Stimulated activated CD4-positive, alpha-beta T cell treated with anti-CD3 and anti-CD28 coated beads, Interleukin-2, amount 100 ng/mL, for 4 hours (primary cell): ENCODE measurements around the gene LAMC3.

Source experiments
- DNase-seq: peaks from one replicate; pipeline ENCODE4 v3.0.0-alpha.2; 2020; ENCODE audit warnings: low read depth

LAMC3 gene

DNA sequence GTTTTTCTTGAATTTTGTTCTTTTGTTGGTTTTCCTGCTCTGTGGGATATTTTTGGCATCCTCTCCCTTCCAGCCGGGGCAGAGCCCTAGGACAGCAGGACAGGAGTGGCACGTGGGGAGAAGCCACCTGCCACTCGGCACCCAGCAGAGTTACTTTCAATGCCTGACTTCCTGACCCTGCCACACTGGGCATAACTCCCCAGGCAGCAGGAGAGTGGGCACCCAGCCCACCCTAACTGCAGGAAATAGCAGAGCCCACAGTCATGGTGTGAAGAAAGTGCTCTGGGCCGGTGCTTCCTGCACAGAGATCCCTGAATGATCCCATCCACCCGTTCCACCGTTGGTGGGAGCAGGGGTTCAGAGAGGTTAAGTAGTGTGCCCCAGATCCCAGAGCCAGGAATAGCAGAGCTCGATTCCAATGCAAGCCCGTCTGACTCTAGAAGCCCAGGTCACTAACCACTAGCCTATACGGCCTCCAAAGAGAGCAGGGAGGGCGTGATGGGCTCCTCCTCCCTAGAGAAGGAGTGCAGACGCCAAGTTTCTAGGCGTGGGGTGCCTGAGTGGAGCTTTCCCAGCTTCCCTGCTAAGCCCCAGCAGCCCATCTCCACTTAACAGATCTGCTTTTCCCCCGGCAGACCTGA, 108.3 kb downstream of the LAMC3 start:
- DNase-seq: no peak

DNA sequence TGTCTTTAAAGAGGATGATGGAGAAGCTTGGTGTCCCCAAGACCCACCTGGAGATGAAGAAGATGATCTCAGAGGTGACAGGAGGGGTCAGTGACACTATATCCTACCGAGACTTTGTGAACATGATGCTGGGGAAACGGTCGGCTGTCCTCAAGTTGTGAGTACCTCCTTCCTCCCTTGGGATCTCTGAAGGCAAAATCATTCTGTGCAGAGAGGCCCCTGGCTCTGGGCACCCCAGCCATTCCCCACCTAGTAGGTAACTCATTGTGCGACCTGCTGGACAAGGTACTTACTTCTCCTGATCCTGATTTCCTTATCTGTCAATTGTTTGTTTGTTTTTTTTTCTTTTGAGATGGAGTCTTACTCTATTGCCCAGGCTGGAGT, 108.8 kb downstream of the LAMC3 start:
- DNase-seq: no peak

DNA sequence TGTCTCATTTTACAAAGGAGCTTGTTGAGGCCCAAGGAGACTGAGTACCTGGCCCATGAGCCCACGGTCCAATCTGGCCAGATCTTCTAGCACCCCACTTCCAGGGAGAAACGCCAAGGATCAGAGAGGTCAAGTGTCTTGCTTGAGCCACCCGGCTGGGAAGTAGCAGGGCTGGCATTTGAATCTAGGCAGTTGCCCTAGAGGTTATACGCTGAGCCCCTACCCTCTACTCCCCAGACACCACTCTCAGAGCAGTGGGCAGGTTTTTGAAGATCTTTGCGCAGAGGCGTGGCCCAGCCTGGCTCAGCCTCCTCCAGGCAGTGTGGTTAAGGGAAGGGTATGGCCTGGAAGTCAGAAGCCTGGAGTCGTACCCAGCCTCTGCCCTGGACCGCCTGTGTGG, 110.6 kb downstream of the LAMC3 start:
- no peak for DNase-seq

DNA sequence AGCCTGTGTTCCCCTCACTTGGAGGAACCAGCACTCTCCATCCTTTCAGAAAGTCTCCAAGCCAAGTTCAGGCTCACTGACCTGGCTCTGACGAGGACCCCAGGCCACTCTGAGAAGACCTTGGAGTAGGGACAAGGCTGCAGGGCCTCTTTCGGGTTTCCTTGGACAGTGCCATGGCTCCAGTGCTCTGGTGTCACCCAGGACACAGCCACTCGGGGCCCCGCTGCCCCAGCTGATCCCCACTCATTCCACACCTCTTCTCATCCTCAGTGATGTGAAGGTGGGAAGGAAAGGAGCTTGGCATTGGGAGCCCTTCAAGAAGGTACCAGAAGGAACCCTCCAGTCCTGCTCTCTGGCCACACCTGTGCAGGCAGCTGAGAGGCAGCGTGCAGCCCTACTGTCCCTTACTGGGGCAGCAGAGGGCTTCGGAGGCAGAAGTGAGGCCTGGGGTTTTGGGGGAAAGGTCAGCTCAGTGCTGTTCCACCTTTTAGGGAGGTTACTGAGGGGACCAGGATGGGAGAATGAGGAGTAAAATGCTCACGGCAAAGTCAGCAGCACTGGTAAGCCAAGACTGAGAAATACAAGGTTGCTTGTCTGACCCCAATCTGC, 111.8 kb downstream of the LAMC3 start:
- DNase-seq: no peak

DNA sequence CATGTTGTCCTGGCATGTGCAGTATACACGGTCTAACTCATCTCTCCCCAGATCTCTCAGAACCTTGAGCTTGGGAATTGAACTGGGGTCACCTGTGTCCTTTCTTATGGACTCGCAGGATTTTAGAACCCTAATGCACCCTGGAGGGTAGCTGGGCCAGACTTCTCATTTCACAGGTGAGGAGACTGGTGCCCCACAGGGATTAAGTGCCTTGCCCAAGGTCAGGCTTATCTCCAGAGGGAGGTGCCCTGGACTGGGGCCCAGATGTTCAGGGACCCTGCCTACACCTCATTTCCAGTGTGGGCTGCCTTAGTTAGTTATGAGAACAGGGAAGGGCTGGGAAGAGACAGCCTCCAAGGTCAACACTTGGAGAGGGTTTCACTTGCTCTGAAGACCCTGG, 112.4 kb downstream of the LAMC3 start:
- no peak for DNase-seq

DNA sequence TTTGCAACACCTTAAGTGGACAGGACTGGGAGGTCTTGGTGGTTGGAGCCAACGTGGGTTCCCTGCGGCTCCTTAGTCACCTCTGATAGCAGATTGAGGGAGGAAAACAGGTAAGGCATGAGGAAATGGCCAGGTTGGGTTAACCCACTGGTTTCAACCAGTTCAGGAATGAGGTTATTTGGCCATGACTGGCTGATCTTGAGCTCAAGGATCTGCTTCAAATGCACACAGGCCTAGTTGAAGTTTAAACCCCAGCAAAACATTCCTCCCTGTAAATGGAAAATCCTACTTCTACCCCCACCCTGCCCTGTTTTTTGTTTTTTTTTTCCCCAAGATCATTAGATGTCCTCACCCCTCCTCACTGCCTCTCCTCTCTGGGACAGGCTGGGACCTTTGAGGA, 113.2 kb downstream of the LAMC3 start:
- DNase-seq: no peak

DNA sequence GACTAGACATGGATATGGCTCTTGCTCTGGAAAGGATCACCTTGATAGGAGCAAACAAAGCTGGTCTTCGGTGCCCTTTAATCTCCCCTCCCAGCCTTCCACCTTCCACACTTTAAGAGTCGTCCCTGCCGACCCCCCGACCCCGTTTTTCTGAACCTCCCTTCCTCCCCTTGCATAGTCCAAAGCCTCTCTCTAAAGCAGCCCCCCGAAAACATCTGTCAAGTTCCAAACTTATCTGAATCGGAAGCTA, 116.0 kb downstream of the LAMC3 start:
- DNase-seq: no peak

DNA sequence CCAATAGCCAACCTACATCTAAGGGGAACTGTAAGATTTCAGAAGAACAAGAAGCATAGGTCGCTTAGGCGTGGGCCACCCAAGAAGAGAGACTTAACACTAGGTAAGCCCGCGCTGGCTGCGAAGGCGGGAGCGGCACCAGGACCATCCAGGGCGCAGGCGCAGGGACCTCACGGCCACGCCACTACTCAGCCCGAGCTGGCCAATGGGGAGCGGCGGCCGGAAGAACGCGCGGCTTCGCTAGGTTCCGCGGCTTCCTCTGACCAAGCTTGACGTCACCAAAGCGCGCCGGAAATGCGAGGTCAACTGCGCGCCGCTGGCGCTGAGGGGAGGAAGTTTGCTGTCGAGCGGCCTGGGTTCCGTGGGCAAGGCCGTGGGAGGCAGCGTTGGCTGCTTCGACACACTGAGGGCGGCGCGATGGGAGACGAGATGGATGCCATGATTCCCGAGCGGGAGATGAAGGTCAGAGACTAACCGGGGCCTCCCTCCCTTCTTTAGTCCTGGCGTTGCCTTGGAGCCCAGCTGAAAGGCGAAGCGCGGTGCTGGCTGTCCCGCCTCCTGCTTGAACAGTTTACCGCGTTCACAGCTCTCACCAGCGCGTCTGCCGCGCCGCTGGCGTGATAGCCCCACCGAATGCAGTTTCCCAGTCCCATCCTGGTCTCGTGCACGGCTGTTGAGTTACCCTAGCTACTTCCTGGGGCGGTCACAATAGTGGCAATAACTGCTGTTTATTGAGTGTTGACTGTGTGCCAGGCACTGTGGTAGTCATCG, 116.5 kb downstream of the LAMC3 start, which contains the start of gene NUP214:
TSS of gene NUP214 (plus strand) at position 299 of the 771 bp plus-strand sequence. CDS start at position 418, 119 bp downstream.
- peak; percentile 99 for DNase-seq

DNA sequence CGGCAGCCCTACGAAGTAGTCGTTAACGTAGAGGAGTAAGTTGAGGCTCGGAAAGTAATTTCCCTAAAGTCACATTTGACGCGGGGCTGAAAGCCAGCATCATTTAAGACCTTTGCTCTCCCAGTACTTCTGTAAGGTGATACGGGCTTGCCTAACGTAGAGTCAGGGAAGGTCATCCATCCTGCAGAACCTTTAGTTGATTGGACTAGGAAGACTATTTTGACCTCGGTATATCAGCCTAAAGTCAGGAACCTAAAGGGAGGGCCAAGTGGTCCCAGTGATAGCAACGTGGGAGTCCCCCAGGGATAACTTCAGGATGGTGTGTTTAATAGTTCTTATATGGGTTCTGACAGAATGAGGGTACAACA, 117.1 kb downstream of the LAMC3 start:
- no peak for DNase-seq

DNA sequence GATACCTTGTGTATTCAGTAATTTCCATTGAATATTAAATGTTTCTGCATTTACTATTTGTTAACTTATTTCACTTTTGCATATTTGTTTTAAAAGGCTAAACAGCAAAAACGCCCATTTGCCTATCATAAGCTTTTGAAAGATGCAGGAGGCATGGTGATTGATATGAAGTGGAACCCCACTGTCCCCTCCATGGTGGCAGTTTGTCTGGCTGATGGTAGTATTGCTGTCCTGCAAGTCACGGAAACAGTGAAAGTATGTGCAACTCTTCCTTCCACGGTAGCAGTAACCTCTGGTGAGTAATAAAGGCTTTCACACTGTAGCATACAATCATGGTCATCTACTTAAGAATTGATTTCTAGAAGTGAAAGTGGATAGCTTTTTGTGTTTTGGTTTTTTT, 120.2 kb downstream of the LAMC3 start:
- DNase-seq: no peak

DNA sequence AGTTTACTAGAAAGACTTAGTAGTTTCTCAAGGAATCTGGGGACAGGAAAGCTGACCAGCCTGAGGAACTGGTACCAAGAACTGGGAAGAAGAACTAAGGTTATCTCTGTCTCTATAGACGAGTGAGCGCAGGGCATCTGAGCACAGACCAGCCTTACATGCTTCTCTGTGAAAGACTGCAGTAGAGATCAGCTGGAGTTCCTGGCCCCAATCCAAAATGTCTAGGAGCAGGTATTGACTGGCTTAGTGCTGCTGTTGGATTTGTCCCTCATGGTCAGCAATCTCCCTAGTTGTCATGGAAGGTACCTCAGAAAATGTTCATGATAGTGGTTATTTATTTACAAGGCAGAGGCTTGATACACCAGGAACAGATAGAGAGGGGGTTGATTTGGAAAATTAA, 129.7 kb downstream of the LAMC3 start:
- no peak for DNase-seq

DNA sequence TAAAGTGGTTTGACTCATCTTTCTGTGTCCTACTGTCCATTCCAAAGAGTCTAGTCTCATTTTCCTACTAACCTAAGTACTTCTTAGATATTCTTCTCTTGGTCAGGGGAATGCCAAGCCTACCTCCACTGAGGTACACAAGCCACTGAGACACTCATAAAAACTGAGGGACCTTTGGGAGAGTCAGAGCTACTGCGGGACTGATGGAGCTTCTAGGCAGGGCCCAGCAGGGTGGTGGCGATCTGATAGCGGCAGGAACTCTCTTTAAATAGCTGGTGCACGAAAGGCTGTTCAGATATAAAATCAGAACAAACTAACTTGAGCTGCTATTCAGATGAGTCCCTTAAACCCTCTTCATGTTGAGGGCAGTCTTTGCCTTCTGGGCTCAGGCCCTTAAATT, 131.1 kb downstream of the LAMC3 start:
- DNase-seq: no peak

DNA sequence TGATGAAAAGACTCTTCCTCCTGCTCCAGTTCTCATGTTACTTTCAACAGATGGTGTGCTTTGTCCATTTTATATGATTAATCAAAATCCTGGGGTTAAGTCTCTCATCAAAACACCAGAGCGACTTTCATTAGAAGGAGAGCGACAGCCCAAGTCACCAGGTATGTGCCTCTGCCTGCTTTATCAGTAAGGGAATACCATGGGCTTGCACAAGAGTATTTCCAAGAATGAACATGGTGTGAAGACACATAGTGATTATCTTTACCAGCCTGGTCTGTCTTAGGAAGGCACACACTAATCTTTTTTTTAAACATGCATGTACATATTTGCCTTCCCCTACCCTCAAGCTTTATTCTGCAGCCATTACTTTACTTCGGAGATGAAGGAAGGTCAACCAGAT, 131.6 kb downstream of the LAMC3 start:
- no peak for DNase-seq

DNA sequence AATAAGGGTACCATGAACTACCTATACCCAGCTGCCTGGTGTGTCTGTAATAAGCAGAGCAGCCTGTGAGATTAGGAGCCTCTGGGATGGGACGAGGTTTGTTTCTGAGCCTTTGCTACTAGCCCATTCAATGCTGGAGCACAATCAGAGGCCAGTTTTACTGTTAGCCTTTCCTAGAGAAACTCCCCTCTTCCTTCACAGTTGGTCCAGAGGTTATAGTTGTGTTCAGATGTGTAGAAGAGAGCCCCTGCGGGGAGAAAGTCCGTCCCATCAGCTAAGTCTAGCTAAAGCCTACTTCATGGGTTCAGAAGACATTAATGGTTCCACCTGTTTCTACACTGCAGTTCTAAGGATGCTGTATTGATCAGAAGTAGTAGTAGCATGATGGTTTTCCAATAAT, 133.2 kb downstream of the LAMC3 start:
- no peak for DNase-seq
